Measurements from ENCODE around the gene EXTL1. TPM values are rescaled to one million over a fixed set of nuclear protein-coding genes. Genes with fewer than 3 reads are reported as not detected.

The EXTL1 gene
- total RNA-seq, 1 donor from 2014 or later = 0.95 TPM

DNA sequence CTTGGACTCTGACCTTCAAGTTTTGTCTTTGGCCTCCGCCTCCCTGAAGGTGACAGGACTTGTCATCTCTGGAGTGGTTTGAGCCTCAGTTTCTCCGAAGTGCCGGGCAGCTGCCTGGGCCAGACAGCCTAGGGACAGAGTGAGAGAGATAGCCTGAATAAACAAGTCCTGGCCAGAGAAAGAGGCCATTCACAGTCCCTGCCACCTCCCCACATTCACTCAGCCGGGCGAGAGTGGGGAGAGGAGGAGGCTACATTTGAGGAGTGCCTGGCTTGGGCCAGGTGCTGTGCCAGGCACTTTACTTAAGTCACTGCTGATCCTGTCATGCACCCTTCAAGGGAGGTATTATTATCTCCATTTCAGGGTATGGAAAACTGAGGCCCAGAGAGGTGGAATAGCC is 3.5 kb downstream of the EXTL1 start:
- no peaks in the 10 kb centered on the region for H3K36me3 Mint-ChIP-seq
- Histone ChIP-seq H3K27ac (no peak overlapping the region), H3K4me3 (no peak overlapping the region), H3K9me3 (ENCODE audit: low read depth) (no peaks in the 10 kb centered on the region), H3K9ac (no peak overlapping the region), H2AFZ (replicated peaks) (no peak overlapping the region), H3K79me2 (ENCODE audit: low read depth) (no peaks in the 10 kb centered on the region), H3K27me3 (no peaks in the 10 kb centered on the region), H3K4me1 (peaks cover 10% of the 10 kb centered on the region), H3K36me3 (no peaks in the 10 kb centered on the region), H4K20me1 (ENCODE audit: low read depth) (no peaks in the 10 kb centered on the region), H3K4me2 (no peak overlapping the region), H3F3A (ENCODE audit: low read depth) (no peaks in the 10 kb centered on the region)
- no peak for DNase-seq (ENCODE audit: low spot score)
- no peaks in the 10 kb centered on the region for H3K9me3 Mint-ChIP-seq
- peaks cover 44% of the 10 kb centered on the region for H3K4me1 Mint-ChIP-seq
- H3K27me3 Mint-ChIP-seq (ENCODE audit: insufficient read depth, low read depth) = peaks cover 5% of the 10 kb centered on the region
- no peak overlapping the region for H3K4me3 Mint-ChIP-seq
- H3K27ac Mint-ChIP-seq = no peak overlapping the region
- TF ChIP-seq EZH2 (IDR thresholded peaks at IDR 0.05) = no peak
- TF ChIP-seq, protein P1, sequence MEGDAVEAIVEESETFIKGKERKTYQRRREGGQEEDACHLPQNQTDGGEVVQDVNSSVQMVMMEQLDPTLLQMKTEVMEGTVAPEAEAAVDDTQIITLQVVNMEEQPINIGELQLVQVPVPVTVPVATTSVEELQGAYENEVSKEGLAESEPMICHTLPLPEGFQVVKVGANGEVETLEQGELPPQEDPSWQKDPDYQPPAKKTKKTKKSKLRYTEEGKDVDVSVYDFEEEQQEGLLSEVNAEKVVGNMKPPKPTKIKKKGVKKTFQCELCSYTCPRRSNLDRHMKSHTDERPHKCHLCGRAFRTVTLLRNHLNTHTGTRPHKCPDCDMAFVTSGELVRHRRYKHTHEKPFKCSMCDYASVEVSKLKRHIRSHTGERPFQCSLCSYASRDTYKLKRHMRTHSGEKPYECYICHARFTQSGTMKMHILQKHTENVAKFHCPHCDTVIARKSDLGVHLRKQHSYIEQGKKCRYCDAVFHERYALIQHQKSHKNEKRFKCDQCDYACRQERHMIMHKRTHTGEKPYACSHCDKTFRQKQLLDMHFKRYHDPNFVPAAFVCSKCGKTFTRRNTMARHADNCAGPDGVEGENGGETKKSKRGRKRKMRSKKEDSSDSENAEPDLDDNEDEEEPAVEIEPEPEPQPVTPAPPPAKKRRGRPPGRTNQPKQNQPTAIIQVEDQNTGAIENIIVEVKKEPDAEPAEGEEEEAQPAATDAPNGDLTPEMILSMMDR (IDR thresholded peaks at IDR 0.05) = no peak
- TF ChIP-seq EZH2phosphoT487 (IDR thresholded peaks at IDR 0.05) = no peak

DNA sequence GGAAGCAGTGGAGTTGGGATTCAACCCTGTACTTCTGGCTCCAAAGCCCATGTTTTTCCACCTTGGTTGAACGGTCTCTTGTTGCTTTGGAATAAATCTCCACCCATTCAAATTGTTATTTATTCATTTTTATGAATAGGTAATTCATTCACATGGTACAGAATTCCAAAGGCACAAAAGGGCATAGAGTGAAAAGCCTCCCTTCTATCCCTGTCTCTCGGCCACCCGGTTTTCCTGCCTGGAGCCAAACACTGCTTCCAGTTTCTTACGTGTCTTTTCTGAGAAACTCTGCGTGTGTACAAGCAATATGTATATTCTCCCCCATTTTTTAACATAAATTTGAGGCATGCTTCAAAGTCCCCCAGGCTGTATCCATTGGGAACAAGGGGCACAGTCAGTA is 3.9 kb downstream of the EXTL1 start:
- Mint-ChIP-seq H3K9me3 (no peaks in the 10 kb centered on the region), H3K36me3 (no peaks in the 10 kb centered on the region), H3K4me1 (peaks cover 41% of the 10 kb centered on the region), H3K4me3 (no peak overlapping the region), H3K27ac (peak overlapping the region; percentile 53), H3K27me3 (ENCODE audit: insufficient read depth, low read depth) (peaks cover 3% of the 10 kb centered on the region)
- Histone ChIP-seq H4K20me1 (ENCODE audit: low read depth) (no peaks in the 10 kb centered on the region), H3F3A (ENCODE audit: low read depth) (no peaks in the 10 kb centered on the region), H2AFZ (replicated peaks) (no peak overlapping the region), H3K9me3 (ENCODE audit: low read depth) (no peaks in the 10 kb centered on the region), H3K79me2 (ENCODE audit: low read depth) (no peaks in the 10 kb centered on the region), H3K9ac (no peak overlapping the region), H3K27me3 (no peaks in the 10 kb centered on the region), H3K4me3 (no peak overlapping the region), H3K36me3 (no peaks in the 10 kb centered on the region), H3K27ac (no peak overlapping the region), H3K4me2 (no peak overlapping the region), H3K4me1 (peaks cover 10% of the 10 kb centered on the region)
- no peak for DNase-seq (ENCODE audit: low spot score)
- TF ChIP-seq EZH2phosphoT487 (IDR thresholded peaks at IDR 0.05) = no peak
- TF ChIP-seq EZH2 (IDR thresholded peaks at IDR 0.05) = no peak
- TF ChIP-seq, protein P1 (IDR thresholded peaks at IDR 0.05) = no peak

DNA sequence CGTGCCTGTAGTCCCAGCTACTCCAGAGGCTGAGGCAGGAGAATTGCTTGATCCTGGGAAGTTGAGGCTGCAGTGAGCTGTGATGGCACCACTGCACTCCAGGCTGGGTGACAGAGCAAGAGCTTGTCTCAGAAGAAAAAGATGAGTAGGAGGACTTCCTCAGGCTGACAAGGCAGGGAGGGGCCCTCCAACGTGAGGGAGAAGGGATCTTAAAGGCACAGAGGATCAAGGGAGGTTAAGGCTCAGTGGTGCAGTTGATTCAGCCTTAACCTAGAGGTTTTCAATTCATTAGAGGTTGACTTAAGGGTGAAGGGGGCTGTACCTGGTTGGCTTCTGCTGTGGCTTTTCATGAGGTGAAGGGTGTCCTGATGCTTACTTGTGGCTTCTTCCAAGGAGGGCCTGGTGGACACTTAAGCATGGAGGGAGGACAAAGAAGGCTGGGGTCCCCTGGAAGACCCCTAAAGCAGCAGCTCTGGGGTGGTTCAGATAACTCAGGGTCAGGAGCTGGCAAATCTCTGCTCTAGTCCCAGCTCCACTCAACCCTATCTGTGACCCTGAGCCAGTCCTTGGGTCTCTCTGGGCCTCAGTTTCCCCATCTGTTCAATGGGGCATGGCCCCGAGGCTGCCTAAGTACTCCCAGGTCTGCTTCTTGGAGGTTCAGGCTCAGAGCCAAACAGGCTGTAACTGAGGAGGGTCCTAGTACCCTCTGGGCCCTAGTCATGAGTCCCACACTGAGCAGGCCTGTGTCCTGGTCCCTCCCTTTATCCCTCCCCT is 6.3 kb downstream of the EXTL1 start:
- H3K9ac ChIP-seq = no peak overlapping the region
- no peak for DNase-seq (ENCODE audit: low spot score)
- peaks cover 5% of the 10 kb centered on the region for H3K27me3 Mint-ChIP-seq (ENCODE audit: insufficient read depth, low read depth)
- H3K4me2 ChIP-seq = no peak overlapping the region
- H3K79me2 ChIP-seq (ENCODE audit: low read depth) = no peaks in the 10 kb centered on the region
- no peak overlapping the region for H3K27ac ChIP-seq
- H3K4me1 Mint-ChIP-seq = peaks cover 27% of the 10 kb centered on the region
- no peak overlapping the region for H3K4me3 ChIP-seq
- H2AFZ ChIP-seq (replicated peaks) = no peak overlapping the region
- H4K20me1 ChIP-seq (ENCODE audit: low read depth) = no peaks in the 10 kb centered on the region
- H3K36me3 ChIP-seq = no peaks in the 10 kb centered on the region
- no peaks in the 10 kb centered on the region for H3K36me3 Mint-ChIP-seq
- H3K9me3 ChIP-seq (ENCODE audit: low read depth) = no peaks in the 10 kb centered on the region
- peaks cover under 1% of the 10 kb centered on the region for H3K27me3 ChIP-seq
- H3F3A ChIP-seq (ENCODE audit: low read depth) = no peaks in the 10 kb centered on the region
- no peaks in the 10 kb centered on the region for H3K4me1 ChIP-seq
- peak overlapping the region; percentile 34 for H3K27ac Mint-ChIP-seq
- TF ChIP-seq, protein P1 (IDR thresholded peaks at IDR 0.05) = no peak
- no peak for TF ChIP-seq EZH2phosphoT487 (IDR thresholded peaks at IDR 0.05)
- TF ChIP-seq EZH2 (IDR thresholded peaks at IDR 0.05) = no peak
- H3K9me3 Mint-ChIP-seq = no peaks in the 10 kb centered on the region
- no peak overlapping the region for H3K4me3 Mint-ChIP-seq
